Testis (tissue), 2 donors: ENCODE data around the gene CD81.
"Not testable (repeated sequence)": the region's sequence is repeated elsewhere in the genome, so short reads cannot be mapped to it uniquely, and the experiment has no call there.

Experiments
- CTCF ChIP-seq, 3 experiments: fragments of 450-650 bp in 2 of 3; fragments of 200-600 bp in 1 of 3; sonication (generic) in 1 of 3; IDR thresholded peaks; one replicate each; pipeline ENCODE4 v1.5.1; 2016 to 2019; ENCODE audit warnings: antibody characterized with exemption in 3 of 3, mild to moderate bottlenecking in 2 of 3, moderate library complexity in 1 of 3
- POLR2A ChIP-seq: fragments of 450-650 bp; IDR thresholded peaks from one replicate; pipeline ENCODE4 v1.6.1; 2017; ENCODE audit warnings: antibody characterized with exemption, mild to moderate bottlenecking, moderate library complexity

- not testable (repeated sequence) for TF ChIP-seq CTCF (IDR thresholded peaks at IDR 0.05); POLR2A
These were observed 19.5 kb upstream of the CD81 start for GRCh38 chr11:2357651-2358050.
